Tongue (tissue), 2 donors: ENCODE results near the gene MRPL32. TPM values are rescaled to one million over a fixed set of nuclear protein-coding genes. Genes with fewer than 3 reads are reported as not detected.
A peak's percentile ranks its signal among the peaks of the same experiment; 100 is the strongest.

Source experiments
- DNase-seq: peaks from one replicate; pipeline ENCODE4 v3.0.0-alpha.2; 2015
- total RNA-seq: library from RNA; depleted of rRNA; stranded (reverse); fragments of >200 nt; gene quantifications from one replicate; pipeline ENCODE4 v1.2.3, GENCODE V29; 2014

Gene MRPL32
- total RNA-seq, 1 donor from 2014 or later: 57.9 TPM

GRCh38 chr7:42926204-42926603 lies 6.0 kb upstream of the MRPL32 start:
- DNase-seq: no peak

- DNase-seq: no peak
Measured at GRCh38 chr7:42928754-42929153, 3.4 kb upstream of the MRPL32 start.

- DNase-seq: no peak
Measured at GRCh38 chr7:42929449-42929848, 2.7 kb upstream of the MRPL32 start.

GRCh38 chr7:42930889-42931288 lies 1.3 kb upstream of the MRPL32 start:
- DNase-seq: no peak

GRCh38 chr7:42931447-42931833 lies 736 bp upstream of the MRPL32 start:
- peak; percentile 25 for DNase-seq

- peak; percentile 66 for DNase-seq
Measured at GRCh38 chr7:42932811-42933591, 825 bp downstream of the MRPL32 start.

- DNase-seq: no peak
Measured at GRCh38 chr7:42934291-42934690, 2.1 kb downstream of the MRPL32 start.

- DNase-seq: no peak
Measured at GRCh38 chr7:42935861-42936260, 3.7 kb downstream of the MRPL32 start.

GRCh38 chr7:42939457-42940240 lies 7.5 kb downstream of the MRPL32 start:
- no peak for DNase-seq

GRCh38 chr7:42940985-42941847 lies 9.0 kb downstream of the MRPL32 start:
- DNase-seq: peak; percentile 89

- peak; percentile 5 for DNase-seq
Measured at GRCh38 chr7:42945821-42946626, 13.8 kb downstream of the MRPL32 start.

GRCh38 chr7:42946627-42946950 lies 14.4 kb downstream of the MRPL32 start:
- no peak for DNase-seq

- no peak for DNase-seq
Measured at GRCh38 chr7:42947521-42947920, 15.3 kb downstream of the MRPL32 start.

GRCh38 chr7:42950417-42950816 lies 18.2 kb downstream of the MRPL32 start:
- DNase-seq: no peak

GRCh38 chr7:42952328-42952727 lies 20.2 kb downstream of the MRPL32 start:
- no peak for DNase-seq

- DNase-seq: no peak
Measured at GRCh38 chr7:42953994-42954393, 21.8 kb downstream of the MRPL32 start.

GRCh38 chr7:42956062-42956461 lies 23.9 kb downstream of the MRPL32 start:
- DNase-seq: no peak

GRCh38 chr7:42959549-42959948 lies 27.4 kb downstream of the MRPL32 start:
- no peak for DNase-seq

GRCh38 chr7:42960762-42961161 lies 28.6 kb downstream of the MRPL32 start:
- DNase-seq: no peak

GRCh38 chr7:42961170-42961569 lies 29.0 kb downstream of the MRPL32 start:
- no peak for DNase-seq

- no peak for DNase-seq
Measured at GRCh38 chr7:42964293-42964692, 32.1 kb downstream of the MRPL32 start.
